HG03354 (cell line): Measurements from ENCODE around the gene SLC36A4.
"Not testable (repeated sequence)": the region's sequence is repeated elsewhere in the genome, so short reads cannot be mapped to it uniquely, and the experiment has no call there.

ENCODE experiments used
- ATAC-seq: cut with Tn5 transposase; IDR thresholded peaks from one replicate; pipeline ENCODE4 v1.9.1; 2021; ENCODE audit warnings: mild to moderate bottlenecking; ENCODE audit not compliant: unreplicated experiment, poor library complexity, severe bottlenecking

SLC36A4 gene

DNA sequence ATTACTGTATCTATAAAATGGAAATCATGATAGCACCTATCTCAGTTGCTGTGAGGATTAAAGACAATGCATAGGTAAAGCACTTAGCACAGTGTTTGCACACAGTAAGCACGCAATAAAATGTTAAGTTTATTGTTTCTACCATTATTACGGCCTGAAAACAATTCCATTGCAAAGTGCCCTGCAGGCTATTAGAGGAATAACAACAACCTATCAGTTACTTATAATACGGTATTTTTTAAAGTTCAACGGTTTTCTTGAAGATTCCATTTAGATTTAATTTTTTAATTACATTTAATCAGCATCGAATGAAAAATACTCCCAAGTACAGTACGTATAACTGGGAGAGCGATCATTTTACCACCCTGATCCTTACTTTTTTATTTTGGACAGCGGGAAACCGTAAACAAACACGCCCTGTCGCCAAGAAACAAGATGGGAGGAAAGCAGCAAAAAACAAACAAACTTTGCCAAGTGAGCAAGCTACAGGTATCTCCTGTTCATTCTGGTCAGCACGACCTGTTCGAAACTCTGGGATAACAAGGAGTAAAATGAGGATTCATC, 893 bp downstream of the SLC36A4 start:
- peak; percentile 34 for ATAC-seq

DNA sequence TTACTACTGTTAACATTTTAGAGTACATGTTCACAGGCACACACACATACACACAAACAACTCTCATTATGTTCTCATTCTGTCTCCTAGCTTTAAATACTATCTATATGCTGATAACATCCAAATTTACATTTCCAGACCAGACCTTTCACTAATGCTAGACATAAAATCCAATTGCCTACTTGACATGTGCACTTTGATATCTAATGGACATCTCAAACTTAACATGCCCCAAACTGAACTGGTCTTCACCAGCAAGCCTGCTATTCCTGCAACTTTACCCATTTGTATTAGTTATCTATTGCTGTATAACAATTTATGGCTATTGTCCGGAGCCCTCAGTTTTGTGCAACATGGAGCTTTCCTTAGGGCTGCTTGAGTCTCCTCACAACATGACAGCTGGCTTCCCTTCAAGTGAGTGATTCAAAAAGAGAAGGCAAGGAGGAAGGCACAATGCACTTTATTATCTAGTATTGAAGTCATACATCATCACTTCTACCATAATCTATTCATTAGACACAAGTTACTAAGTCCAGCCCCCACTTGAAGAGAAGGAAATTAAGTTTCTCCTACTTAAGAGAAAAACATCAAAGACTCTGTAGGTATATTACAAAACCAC, 3.0 kb downstream of the SLC36A4 start:
- ATAC-seq: no peak

DNA sequence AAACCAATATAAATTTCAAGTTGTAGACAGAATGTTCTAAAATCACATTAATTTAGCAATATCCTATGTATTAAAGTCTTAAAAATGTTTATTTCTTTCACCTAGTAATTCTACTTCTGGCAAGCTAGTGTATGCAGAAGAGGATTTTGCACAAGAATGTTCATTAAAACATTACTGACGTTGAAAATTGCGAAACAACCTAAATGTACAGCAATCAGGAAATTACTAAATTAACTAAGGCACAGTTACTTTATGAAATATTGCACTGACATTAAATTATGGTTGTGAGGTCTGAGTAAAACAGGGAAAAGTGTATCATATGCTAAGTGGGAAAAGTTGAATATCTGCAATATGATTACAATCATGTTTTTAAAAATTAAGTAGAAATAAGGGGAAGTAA, 4.1 kb downstream of the SLC36A4 start:
- ATAC-seq: no peak

DNA sequence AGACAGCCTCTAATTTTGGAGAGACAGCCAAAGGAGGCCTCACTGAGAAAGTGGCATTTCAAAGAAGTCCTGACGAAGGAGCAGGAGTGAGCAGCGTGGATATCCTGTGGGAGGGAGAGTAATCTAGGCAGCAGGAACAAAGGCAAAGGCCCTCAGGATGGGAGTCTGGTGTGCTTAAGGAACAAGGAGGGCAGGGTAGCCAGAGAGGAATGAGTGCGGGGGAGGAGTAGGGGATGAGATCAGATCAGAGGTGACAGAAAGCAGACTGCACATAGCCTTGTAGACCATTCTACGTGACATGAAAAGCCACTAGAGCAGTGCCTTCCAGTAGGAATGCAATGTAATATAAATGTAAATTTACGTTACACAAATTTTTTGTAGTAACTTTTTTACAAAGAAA, 5.6 kb downstream of the SLC36A4 start:
- no peak for ATAC-seq

DNA sequence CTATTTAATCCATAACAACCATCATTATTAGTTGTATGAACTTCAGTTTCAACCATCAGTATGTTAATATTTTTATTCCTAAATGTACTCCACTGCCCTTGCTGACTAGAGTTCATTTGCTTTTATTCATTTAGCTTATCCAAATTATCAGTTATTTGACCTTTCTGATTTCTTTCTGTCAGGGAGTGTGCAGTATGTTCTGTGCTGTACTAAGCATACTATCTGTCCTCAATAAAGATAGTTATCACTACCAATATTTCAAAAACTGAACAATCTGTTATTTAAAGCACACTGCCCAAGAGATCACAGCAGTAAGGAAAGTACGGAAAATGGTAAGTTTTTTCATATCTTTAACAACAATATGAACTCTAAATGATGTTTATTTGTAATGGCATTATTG, 8.3 kb downstream of the SLC36A4 start:
- no peak for ATAC-seq

DNA sequence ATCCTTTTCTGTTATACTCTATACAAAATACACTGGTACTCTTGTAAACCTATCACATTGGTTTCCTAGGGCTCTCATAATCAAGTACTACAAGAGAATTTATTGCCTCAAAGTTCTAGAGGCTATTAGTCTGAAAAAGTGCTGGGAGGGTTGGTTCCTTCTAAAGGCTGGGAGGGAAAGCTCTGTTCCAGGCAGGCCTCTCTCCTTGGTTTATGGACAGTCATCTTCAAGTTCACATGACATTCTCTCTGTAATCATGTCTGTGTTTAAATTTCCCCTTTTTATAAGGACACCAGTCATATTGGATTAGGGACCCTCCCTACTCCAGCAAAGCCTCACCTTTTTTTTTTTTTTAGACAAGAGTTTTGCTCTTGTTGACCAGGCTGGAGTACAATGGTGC, 9.1 kb downstream of the SLC36A4 start:
- ATAC-seq: no peak

DNA sequence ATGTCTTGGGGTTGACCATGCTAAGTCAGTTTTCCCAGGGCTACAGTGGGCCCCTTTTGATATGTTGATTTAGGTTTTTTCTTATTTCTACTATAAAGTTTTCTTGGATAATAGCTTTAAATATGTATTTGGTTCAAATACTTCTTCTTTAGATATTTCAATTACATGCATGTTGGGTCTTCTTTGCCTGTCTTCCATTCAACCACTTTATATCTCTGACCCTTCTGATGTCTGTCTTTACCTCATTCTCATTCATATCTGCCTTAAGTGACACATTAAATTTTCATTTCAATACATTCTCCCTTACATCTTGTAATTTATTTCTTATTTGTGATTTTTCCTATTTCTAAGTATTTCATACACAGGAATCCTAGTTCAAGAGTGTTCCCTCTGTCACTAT, 10.5 kb downstream of the SLC36A4 start:
- ATAC-seq: no peak

DNA sequence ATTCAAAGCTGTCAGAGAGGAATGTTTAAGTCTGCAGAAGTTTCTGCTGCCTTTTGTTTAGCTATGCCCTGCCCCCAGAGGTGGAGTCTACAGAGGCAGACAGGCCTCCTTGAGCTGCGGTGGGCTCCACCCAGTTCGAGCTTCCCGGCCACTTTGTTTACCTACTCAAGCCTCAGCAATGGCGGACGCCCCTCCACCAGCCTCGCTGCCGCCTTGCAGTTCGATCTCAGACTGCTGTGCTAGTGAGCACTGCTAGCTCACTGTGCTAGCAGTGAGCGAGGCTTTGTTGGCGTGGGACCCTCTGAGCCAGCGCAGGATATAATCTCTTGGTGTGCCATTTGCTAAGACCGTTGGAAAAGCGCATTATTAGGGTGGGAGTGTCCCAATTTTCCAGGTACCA, 19.9 kb downstream of the SLC36A4 start:
- not testable (repeated sequence) for ATAC-seq

DNA sequence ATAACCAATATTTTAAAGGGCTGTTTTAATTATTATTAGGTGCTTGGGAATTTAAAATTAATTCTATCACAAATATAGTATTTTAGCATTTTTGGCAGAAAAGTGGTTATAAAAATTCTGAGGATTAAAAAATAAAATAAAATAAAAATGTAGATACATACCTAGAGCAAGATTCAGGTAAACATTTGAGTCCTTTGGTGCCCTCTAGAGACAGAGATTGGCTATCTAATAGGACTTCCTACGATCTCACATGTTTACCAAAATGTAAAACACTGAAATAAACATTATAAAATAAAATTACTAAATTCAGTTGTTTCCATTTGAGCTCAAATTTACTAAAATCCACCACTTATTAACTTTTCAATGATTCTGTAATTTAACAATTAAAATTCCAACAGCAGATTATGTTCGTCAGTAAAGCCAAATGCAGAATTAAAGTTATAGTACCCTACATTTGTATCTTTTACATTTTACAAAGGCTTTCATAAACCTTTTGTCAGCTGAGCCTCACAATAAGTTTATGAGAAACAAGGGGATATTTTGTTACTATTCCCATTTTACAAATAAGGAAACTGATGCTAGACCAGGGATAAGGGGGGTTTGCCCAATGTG, 27.7 kb downstream of the SLC36A4 start:
- no peak for ATAC-seq

DNA sequence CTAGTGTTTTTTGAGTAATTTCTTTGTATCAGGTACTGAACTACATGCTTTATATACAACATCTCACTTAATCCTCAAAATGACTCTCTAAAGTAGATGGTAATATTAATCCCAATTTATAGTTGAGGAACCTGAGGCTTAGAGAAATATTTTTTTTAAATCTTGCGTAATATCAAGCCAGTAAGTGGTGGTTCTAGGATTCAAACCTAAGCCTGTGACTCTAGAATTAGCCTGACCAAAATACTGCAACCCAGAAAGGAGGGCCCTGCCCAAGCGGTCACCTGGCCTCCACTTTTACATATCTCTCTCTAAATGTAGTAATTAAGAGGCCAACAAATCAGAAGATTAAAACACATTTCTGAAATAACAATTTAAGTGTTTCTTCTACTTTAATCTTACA, 28.6 kb downstream of the SLC36A4 start:
- ATAC-seq: no peak

DNA sequence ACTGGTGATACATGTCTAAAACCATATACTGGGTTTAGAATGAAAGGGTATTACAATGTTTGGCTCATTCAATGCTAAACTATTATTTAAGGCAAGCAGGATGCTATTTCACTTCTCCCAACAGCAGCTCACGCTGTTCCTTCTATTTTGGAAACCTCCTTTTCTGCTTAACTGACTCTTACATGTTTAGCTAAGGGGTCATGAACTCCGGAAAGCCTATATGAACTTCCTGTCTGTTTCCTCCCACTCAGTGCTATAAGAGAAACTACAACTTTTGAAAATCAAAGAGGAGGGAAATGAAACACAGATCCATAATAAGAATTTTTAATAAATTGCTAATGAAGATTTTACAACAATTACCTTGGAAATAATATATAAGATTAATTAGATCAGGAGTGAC, 30.9 kb downstream of the SLC36A4 start:
- ATAC-seq: peak; percentile 49

DNA sequence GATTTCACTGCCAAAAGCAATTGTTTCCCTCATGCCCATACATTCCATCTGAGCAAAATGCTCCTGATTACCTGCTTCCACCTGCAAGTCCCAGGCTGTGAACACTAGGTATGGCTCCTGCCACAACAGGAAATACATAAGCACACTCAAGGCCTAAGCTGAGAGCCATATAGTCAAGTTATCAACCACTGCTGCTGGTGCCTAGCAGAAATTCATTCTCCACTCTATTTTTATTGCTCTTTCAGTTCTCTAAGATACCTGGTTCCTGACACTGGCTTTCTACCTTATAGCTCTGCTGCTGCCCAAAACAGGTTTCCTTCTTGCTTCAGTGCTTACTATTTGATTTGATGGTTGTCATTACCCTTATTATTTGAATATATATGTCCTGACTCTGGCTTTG, 31.6 kb downstream of the SLC36A4 start:
- ATAC-seq: peak; percentile 29

DNA sequence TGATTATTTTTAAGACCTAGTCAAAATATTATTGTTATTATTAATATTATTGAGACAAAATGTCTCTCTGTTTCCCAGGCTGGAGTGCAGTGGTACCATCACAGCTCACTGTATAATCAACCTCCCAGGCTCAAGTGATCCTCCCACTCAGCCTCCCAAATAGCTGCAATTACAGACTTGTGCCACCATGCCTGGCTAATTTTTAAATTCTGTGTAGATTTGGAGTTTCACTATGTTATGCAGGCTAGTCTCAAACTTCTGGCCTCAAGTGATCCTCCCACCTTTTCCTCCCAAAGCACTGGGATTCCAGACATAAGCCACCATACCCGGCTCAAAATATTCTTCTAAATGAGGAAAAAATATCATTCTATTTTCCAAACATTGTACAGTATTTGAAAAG, 37.0 kb downstream of the SLC36A4 start:
- peak; percentile 69 for ATAC-seq

DNA sequence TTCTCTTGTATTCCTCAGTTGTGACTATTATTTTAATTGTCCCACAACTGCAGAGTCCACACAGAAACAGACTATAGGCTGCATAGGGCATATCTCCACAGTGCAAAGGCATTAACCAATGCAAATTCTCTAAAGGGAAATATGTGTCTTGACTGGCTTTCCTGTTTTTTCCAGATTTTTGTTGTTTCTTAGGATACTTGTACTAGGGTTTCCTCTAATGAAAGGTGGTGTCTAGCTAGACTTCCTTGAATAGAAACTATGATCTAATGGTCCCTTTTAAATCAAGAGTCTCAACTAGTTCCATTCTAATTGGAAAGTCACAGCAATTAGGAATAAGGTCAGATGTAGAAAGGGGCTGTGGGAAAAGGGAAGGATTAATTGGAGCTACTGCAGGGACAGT, 37.6 kb downstream of the SLC36A4 start:
- no peak for ATAC-seq

DNA sequence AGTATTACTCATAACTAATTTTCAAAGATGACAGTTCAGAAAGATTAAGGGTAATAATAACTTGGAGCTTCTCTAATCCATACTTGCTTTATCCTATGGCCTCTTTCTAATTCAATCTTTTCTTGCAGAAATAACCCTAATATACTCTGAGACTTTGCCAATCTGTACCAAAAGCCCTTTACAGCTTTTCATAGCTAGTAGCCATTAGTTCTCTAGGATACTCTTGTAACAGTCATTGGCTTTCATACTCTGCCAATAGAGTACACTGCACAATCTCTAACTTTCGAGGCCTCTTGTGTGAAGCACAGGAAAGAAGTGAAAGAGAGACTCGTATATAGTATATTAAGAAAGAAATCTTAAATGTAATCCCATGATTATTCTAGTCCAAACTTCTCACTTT, 38.1 kb downstream of the SLC36A4 start:
- ATAC-seq: no peak

DNA sequence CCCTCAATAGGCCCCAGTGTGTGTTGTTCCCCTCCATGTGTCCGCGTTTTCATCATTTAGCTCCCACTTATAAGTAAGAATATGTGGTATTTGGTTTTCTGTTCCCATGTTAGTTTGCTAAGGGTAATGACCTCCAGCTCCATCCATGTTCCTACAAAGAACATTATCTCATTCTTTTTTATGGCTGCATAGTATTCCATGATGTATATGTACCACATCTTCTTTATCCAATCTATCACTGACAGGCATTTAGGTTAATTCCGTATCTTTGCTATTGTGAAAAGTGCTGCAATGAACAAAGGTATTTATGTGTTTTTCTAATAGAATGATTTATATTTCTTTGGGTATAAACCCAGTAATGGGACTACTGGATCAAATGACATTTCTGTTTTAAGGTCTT, 42.1 kb downstream of the SLC36A4 start:
- ATAC-seq: no peak

DNA sequence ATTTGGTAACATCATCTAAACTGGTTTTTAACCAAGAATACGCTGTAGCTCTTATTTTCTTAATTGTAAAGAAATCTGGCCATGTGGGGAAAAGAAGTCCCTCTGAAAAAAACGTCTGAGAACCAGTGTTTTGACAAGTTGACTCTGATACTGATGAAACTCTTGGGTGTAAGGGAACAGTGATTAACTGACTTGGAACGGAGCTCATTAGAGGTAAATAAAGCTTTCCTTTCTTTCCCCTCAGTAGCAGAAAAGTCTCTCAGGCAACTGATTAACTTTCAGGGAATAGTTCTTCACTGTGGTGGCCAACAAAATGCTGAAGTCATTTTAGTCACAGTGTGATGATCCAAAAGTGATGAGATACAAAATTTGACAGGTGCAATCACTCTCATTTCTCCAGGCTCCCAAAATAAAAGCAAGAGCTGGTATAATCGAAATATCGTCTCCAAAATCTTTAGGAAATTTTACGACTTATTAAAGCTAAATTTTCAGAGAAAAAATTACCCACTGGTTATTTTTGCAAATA, 52.3 kb downstream of the SLC36A4 start:
- no peak for ATAC-seq

DNA sequence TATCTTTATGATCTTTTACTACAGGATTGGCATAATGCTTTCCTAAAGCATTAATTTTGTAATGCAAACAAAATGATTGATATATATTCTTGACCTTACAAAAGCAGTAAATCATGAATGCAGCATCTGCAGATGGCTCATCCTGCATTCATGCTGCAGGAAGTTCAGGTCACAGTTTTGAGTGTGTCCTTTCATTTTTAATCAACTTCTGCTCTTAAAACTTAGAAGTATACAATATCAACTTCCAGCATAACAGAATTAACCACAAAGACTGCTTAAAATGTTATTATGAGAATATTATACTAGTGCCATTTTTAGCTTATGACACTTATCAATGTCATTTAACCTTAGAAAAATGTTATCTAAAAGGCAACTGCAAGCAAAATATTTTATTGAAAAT, 54.0 kb downstream of the SLC36A4 start:
- no peak for ATAC-seq

DNA sequence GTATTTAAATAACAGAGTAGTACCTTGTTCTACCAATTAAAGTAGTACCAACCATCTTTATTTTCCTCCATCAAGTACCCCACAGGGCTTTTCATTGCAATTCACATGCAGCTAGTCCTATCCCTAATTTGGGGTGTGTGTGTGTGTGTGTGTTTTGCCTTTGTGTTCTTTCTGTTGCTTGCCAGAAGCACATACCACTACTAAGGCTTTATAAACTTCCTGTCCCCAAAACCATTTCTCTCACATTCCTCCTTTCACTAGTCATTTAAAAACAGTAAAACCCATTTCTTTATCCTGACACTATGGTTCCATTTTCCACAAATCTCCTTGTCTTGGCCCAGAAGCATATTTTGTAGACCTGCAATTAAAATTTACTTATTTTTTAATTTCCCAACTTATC, 54.6 kb downstream of the SLC36A4 start:
- ATAC-seq: no peak

DNA sequence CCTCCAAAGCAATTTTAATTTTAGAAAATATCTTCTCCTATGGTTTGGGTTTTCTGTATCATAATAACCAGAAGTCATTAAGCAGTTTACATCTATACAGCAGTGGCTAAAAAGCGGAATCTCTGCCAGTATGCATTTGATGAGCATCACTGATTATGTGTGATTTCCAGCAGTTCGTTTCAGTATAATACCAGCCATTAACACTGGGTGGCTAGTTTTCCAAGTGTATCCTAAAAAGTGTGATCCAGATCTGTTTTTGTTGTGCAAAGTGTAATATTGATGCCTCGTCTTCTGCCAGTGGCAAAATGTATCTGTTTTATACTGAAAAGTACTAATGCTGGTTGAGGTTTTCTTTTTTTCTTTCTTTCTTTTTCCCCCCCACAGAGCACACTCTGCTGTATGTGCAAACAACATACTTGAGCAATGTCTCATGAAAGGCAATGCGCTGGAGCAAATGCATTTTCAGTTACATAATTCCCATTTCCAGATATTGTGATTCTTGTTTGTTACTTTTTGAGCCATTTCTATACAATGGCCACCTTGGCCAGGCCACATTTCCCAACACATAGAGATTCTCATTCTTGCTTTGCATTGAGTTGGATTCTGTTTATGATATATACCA, 64.2 kb downstream of the SLC36A4 start:
- no peak for ATAC-seq

DNA sequence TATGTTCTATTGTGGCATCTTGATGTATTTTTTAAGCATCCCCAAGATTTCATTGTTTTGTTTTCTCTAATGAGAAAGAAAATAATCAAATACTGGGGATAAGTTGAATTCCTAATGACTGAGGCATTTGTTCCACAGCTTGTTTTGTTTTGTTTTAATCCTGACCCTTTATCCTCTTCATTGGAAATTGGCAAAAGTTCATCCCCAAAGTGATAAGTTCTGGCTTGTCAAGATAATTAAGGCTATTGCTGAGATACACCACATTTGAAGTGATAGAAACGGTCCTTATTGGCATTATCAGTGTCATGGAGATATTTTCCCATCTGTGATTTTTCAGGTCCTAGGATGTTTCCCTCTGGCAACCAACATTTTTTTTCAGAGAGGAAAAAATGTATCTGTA, 65.0 kb downstream of the SLC36A4 start:
- ATAC-seq: no peak
